NCI-H1930 (cell line): ENCODE data around the gene PIK3C2G.
"Not testable (repeated sequence)": the region's sequence is repeated elsewhere in the genome, so short reads cannot be mapped to it uniquely, and the experiment has no call there.

ENCODE experiments used
- DNase-seq, 2 experiments: peaks; one replicate each; lab custom pipeline; 2025; lab: John Stamatoyannopoulos, UW

The PIK3C2G gene, protein sequence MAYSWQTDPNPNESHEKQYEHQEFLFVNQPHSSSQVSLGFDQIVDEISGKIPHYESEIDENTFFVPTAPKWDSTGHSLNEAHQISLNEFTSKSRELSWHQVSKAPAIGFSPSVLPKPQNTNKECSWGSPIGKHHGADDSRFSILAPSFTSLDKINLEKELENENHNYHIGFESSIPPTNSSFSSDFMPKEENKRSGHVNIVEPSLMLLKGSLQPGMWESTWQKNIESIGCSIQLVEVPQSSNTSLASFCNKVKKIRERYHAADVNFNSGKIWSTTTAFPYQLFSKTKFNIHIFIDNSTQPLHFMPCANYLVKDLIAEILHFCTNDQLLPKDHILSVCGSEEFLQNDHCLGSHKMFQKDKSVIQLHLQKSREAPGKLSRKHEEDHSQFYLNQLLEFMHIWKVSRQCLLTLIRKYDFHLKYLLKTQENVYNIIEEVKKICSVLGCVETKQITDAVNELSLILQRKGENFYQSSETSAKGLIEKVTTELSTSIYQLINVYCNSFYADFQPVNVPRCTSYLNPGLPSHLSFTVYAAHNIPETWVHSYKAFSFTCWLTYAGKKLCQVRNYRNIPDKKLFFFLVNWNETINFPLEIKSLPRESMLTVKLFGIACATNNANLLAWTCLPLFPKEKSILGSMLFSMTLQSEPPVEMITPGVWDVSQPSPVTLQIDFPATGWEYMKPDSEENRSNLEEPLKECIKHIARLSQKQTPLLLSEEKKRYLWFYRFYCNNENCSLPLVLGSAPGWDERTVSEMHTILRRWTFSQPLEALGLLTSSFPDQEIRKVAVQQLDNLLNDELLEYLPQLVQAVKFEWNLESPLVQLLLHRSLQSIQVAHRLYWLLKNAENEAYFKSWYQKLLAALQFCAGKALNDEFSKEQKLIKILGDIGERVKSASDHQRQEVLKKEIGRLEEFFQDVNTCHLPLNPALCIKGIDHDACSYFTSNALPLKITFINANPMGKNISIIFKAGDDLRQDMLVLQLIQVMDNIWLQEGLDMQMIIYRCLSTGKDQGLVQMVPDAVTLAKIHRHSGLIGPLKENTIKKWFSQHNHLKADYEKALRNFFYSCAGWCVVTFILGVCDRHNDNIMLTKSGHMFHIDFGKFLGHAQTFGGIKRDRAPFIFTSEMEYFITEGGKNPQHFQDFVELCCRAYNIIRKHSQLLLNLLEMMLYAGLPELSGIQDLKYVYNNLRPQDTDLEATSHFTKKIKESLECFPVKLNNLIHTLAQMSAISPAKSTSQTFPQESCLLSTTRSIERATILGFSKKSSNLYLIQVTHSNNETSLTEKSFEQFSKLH (N-terminal part only)

DNA sequence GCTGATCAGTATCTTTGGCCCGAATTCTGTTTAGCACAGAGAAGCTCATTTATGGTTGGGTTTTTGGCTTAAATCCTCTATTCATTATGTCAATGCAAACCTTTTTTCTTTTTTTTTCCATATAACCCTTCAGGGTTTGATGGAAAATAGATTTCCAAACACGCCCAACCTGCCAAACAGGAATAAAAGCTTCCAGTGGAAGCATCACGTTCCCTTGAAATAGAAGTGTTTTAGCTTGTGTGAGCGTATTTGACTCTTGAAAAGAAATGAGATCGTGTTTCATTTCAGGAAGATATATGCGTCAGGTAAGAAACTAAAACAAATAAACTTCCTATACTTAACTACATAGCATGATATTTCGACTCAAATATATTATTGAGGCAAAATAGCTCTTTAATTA is at the start of gene PIK3C2G:
Gene PIK3C2G (plus strand): TSS at position 246 of the 400 bp plus-strand sequence. CDS start 20,564 bp downstream, outside the sequence.
- no peak for DNase-seq

DNA sequence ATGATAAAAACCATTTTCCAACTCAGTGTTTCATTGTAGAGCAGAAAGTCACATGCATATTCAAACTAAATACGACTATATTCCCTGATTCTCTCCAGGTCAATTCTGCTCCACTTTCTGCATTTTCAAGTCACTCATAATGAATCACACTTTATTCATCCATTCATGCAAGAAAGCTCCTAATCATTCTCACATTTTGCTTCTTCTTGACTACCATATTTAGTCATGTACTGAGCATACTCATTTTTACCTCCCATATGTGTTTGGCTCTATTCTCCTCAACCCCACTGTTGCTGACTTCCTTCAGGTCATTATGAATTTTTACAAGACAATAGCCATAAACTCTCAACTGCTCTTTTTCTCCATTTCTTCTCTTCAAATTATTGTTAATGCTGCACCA is 43.4 kb upstream of the PIK3C2G start:
- DNase-seq, result no peak

DNA sequence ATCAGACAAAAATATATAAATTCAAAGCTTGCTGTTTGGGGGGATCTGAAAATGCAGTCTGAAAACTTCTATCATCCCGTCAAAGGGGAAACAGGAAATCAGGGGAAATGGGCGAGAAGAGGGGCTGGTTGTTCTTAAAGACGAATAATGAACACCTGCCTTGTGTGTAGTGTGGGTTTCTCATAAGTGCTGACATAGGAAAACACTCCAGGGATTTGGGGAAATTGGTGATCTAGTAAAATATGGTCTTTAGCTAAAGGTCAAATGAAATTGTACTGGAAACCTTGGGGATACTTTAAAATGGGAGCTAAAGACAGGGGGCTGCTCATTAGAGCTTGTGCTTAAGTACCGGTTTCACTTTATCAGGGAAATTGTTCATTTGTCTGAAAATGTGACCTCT is 39.6 kb upstream of the PIK3C2G start:
- DNase-seq, result no peak

DNA sequence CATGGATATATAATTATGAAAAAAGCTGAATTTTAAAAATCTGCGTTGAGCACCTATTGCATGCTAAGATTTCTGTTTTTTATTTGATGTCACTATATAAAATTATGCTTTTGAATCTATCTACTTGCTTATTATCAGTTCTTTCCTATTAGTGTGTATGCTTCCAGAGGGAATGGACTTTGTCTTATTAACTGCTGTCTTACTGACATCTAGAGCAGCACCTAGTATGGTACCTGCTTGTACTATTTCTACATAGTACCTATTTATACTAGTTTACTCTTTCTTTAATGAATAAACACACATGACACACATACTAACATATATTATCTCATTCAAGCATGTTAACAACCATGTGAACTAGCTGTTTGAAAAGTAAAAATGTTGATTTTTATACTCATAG is 38.6 kb upstream of the PIK3C2G start:
- DNase-seq, result no peak

DNA sequence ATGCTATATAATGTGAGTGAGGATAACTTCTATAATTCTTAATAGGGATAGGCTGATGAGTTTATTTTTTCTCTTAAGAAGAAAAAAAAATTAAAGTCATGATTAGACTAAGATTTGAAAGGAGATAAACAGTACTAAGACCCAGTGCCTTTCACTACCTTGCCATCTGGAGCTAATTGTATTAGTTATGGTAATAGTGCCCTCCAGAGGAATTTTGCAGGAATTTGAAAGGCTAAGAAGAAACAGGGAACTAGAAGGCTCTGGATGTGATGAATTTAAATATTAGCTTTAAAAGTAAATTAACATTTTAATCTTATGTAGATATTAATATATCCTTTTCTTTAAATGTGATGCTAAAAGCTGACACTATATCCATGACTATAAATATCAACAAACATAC is 36.6 kb upstream of the PIK3C2G start:
- DNase-seq, result peak; percentile 19 to 22

DNA sequence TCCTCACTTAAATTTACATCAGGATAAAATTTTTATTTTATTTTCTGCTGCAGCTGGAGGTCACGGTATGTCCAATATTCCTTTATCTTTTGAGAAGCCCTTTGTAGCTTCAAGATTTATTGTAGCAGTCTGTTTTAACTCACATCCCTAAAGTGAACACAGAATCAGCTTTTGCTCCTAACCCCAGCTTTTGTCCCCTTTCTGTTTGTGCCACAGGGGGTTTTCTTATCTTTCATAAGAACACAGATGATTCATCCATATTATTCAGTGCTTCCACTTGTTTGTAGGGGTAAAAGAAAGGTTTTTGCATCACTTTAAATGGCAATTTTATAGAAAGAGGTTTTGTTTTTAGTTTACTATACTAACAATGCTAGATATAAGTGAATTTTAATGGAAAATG is 21.8 kb upstream of the PIK3C2G start:
- DNase-seq, result no peak

DNA sequence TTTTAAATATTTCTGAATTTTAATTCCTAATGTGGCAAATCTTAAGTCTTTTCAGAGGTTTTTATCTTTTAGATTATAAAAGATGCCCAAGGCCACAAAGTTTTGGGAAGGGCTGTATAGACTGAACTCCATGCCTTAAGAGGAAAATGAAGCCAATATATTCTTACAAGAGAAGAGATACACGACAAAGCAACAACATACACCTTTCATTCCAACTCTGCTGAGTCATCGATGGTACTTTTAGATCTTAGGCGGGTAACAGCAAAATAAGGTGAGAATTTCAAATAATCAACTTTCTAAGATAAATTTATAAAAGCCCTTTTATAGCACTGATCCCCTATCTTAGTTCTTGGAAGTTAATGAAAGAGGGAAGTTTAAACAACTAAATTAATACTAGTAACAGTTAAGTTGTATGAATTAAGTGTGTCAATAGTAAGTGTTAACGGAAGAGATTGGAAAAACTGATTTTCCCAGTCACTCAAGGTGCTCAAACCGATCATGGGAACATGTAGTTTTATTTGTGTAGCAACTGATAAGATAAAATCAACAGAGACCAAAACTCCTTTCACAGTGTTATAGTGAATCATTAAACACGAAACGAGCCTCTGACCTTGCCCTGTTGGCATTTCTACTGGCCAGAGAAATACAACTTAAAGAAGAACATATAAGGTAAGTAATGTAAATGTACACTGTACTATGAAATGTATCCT is 18.8 kb upstream of the PIK3C2G start:
- DNase-seq, result no peak

DNA sequence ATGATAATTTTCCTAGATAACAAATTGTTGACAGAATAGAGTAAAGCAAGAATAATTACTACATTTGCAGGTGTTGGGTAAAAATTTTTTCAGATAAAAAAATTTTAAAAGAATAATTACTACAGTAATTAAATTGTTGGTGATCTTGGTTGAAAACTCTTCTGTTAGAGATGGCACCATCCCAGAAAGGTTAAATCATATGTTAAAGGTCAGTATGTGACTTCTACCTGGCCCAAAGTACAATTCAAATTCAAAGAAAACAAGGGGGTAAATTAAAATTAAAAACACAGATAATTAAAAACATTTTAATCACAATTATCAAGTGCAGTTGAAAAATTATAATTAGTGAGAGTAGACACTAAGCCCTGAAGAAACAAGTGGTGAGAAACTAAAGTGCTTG is 18.1 kb upstream of the PIK3C2G start:
- no peak for DNase-seq

DNA sequence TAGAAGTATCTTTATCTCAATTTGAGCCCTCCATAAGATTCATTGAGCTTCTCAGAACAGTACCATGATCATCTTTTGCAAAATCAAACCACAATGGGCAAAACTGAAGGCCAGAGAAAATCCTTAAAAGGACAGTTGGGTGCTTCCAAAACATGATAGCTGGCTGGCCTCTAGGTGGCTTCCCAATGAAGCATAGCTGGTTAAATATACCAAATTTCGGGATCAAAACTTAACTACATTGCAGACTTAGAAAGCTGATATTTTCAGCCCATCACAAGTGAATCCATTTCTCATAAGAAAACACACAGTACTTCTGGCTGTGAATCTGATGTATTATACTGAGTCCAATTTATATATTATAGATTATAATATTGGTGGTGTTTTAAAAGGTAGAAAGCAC is 15.3 kb upstream of the PIK3C2G start:
- no peak for DNase-seq

DNA sequence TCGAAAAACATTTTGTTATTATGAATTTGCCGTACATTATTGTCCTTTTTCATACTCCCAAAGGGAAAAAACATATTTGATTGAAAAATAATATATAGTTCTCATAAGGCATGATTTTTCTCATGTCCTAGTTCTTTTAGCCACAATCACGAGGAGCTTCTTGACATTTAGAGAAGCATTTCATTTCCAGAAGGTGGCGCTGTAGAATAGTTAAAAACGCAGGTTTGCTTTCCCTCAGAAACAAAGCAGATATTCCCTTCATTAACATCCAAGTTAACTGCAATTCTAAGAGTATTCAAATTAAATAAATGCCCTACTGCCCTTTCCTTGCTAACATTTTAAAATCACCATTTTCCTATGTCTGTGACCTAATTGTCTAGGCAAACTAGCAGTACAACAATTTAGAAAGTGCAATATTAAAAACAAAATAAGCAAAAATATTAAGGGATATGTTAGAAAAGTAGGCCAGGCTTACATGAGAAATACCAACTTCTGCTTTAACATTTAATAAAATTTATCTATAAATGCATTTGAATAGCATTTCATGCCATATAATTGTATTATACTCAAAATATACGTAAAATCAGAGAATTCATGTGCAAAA is 10.9 kb upstream of the PIK3C2G start:
- peak; percentile 43 to 78 for DNase-seq

DNA sequence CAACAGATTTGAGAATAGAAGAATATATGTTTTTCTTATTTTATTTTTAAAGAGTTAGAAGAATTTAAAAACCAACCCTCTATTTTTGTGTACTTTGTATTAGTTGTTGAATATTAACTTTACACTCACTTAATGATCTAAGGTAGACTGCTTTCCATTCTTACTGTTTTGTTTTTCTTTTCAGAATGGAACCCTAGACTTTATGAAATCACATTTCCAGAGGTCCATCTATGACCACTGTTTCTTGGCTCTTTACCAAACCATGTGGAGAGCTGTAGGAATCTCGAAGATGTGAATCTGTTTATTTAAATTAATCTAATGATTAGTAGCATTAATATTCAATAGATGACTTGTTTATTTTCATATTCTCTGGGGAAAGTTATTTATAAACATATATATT is 7.2 kb upstream of the PIK3C2G start:
- no peak for DNase-seq

DNA sequence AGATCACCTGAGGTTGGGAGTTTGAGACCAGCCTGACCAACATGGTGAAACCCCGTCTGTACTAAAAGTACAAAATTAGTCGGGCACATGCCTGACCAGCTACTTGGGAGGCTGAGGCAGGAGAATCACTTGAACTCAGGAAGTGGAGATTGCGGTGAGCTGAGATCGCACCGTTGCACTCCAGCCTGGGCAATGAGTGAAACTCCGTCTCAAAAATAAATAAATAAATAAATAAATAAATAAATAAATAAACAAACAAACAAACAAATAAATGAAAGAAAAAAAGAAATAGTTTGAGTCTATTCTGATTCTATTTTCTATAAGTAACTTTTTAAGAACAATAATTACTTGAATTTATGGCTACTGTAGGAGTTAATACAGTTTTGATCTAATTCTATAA is 6.3 kb upstream of the PIK3C2G start:
- DNase-seq, result not testable (repeated sequence)

DNA sequence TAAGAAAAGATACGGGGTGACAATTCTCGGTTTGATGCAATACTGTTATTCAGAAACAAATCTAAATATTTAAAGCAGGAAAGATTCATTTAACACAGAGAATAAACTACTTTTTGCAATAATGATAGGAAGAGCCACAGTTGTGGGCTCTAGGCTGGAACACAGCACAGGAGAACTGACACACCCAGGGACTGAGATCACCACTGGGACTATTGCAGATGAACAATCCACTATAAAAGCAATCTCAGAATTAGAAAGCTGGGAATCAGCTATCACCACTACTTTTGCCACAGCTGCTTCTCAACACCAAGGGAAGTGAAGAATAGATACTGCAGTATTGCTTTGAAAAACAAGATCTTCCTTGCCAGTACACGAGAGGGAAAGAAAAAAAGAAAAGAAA is 4.1 kb upstream of the PIK3C2G start:
- DNase-seq, result no peak

DNA sequence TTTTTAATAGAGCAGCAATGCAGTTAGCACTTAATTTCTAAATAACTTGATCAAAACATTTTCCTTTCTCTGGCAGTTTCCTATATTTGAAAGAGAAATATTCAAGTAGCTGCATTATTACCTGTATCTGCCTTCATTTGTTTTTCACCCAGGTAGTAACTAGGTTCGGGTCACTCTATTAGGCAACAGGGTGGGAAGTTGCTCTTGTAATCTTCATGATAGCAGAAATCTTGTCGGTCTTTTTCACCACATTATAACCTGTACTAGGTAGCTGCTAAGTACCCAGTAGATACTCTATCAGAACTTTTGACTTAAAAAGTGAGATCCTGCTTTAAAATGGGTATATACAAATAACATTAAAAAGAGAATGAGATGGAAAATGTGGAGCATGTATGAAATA is 2.4 kb upstream of the PIK3C2G start:
- DNase-seq, result no peak

DNA sequence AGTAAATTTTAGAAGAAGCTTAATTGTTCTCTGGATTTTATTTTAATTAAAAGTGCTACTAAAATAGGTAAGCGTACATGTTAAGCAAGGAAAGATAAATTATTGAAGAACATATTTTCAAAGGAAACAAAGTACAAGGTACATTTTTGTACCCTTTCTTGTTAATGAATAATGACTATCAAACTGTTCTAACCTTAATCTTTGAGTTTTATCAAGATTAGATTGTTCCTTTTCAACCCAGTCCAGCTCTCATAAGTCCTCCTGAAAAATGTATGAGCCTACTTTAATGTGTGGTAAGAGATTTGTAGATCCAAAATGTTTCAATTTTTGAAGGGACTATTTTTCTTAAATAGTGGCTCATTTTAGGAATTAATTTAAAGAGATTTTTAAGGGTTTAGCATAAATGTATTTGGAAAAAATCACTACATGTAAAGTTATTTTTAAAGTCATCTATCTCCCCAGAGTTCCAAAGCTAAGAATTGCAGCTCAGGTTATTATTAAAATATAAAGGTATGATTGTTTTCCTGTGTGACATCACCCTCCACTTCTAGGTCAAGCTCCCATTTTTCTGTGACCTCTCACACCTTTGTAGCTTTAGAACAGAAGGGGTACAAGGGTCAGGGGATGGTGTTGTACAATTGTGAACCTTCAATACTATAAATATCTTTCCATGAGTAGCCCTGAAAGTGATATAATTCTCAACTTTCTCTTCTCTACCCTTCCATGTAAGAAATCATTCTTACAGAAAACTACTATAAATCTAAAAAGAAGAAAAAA is 1.2 kb upstream of the PIK3C2G start:
- no peak for DNase-seq

DNA sequence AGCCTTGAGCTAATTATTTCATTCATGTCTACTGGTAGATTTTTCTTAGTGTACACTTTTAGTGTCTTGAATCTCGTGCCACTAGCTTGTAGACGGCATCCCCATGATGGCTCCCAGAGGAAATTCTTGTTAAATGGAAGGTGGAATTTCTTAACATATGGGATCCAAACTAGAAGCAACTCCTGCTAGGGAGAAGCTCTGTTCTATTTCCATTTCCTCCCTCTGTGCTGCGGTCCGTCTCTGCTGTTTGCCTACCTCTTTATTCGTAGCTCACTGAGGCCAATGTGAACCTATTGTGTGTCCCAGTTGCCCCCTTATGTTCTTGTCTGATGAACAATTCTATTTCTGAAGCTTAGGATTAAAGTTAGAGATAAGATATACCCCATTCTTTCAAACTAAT is 588 bp downstream of the PIK3C2G start:
- DNase-seq, result no peak

DNA sequence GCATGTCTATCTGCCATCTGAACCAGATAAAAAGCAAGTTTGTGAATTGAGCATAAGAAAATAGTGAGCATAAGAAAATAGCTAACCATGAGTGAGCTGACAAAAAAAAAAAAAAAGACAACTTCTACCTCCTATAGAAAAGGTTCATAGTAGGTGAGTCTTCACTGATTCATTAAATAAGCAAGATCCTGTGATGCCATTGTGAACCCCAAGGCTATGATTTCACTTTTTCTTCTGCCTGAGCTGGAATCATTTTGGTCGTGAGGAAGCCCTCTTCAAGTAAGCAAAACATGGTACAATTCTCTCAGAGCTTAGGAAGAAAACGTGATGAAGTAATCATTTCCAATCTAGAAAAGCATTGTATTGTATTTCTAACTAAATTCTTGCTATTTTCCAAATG is 1.2 kb downstream of the PIK3C2G start:
- DNase-seq, result no peak

DNA sequence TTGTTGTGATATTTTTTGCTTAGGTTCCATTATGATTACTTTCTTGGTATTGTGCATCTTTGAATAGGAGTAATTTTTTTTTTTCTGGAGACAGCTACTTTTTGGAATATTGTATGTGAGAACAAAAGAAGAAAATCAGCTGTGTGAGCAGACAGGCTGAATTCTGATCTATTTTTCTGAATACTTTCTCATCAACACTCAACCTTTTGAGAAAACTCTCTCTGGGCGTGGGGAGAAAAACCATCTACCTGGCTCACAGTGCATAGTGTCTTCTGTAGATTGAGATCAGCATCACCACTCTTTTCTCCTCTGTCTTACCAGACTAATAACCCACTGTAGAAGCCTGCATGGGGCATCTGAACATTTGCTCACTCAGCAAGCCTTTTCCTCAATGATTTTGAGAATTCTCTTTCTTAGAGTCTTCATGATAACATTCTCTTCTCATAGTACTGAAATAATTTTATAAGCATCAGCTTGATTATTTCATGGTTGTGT is 3.3 kb downstream of the PIK3C2G start:
- no peak for DNase-seq

DNA sequence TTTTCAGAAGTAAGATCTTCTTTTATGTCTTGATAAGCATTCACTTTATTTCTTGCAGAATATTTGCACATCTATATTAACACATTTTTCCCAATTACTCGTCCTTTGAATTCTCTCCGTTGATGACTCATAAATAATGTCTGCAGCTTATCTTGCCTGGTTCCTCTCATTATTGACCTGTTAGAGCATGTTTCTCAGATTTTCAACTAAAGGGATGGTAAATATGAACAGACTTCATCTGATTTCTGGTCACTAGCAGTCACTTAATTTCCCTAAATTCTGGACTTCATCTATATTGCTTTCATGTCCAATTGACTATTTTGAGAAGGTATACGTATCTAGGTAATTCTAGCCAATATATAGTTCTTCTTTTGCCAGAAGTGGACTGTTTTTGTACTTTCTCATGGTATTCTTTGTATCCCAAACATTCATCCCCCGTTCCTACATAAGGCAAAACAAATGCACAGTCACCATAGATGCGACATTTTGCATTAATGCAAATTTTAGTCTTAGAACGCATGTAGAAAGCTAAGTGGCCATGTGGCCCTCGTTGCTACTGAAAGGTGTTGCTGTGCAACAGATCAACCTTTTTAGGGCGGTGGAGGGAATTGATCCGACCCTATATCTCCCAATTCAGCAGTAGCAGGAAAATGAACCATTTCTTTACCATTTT is 6.2 kb downstream of the PIK3C2G start:
- no peak for DNase-seq
